Fibroblast of skin of scalp (primary cell): ENCODE results near the gene ABCC2.

Experiments used
- DNase-seq: peaks from one replicate; pipeline ENCODE4 v3.0.0-alpha.2; 2013

Gene ABCC2

DNA sequence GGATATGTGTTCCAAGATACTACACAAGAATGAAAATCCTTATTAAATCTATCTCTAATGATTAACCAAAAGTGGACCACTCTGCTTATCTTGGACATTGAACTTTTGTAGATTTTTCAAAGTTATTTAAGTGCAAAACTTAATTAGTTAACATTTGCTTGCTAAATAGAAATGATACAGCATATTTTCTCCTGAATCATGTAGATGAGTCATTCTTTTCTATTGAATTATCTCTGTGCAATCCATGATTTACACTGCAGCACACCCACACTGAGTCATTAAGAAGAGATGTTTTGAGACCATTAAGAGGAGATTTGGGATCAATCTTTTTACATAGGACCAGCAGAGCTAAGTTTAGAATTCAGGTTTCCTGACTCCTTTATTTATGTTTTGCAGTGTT, 6.6 kb upstream of the ABCC2 start:
- DNase-seq = peak; percentile 88

DNA sequence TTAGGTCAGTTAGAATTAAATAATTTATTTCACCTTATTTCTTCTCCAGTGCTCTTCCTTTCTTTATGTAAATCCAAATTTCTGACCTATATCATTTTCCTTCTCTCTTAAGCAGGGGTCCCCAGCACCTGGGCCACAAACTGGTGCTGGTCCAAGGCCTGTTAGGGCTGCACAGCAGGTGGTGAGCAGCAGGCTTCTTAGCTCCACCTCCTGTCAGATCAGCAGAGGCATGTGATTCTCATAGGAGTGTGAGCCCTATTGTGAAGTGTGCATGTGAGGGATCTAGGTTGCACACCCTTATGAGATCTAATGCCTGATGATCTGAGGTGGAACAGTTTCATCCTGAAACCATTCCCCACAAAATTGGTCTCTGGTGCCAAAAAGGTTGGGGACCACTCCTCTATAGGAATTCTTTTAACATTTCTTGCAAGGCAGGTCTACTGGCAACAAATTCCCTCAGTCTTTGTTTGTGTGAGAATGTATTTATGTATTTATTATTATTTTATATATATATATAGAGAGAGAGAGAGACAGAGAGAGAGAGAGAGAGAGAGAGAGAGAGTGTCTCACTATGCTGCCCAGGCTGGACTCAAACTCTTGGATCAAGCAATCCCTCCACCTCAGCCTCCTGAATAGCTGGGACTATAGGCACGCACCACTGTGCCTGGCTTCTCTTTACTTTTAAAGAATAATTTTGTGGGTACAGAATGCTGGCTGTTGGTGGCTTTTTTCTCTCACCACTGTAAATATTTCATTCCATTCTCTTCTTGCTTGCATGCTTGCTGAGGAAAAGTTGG, 4.3 kb upstream of the ABCC2 start:
- DNase-seq = no peak

DNA sequence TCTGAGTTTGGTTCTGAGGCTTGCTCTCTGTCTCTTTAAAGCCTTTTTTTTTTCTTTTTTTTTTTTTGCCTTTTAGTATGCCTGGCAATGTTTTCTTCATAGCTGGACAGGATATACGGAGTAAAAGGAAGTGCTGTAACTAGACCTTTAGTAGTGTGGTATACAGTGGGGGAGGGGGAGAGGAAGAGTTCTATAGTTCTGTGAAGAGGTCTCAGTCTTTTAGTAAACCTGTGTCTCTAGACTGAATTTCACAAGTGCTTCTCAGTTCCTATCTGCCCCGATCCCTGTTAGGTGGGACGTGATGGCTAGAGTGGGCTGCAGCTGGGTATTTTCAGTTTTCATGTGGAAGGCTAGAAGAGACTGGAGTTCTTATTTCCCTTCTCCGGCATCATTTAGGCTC, 3.1 kb upstream of the ABCC2 start:
- DNase-seq = peak; percentile 66

DNA sequence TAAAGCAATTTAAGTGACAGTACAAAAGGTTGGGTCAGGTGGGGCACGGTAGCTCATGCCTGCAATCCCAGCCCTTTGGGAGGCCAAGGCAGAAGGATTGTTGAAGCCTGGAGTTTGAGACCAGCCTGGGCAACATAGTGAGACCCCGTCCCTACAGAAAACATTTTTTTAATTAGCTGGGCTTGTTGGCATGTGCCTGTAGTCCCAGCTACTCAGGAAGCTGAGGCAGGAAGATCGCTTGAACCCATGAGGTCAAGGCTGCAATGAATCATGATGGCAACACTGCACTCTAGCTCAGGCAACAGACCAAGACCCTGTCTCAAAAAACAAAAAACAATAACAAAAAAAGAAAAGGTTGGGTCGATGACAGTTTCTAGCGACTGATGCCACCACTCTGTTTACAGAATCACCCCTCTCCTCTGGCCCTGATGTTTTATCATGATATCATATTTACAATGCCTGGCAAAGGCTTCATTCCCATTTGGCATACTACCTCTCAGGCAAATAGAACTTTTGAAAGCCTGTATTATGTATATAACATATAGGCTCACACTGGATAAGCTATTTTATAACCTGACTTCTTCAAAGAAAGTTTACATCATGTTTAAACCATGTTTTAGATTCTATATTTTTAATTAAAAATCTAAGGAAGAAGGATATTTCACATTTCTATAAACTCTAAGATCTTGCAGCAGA, 558 bp upstream of the ABCC2 start:
- DNase-seq = no peak

DNA sequence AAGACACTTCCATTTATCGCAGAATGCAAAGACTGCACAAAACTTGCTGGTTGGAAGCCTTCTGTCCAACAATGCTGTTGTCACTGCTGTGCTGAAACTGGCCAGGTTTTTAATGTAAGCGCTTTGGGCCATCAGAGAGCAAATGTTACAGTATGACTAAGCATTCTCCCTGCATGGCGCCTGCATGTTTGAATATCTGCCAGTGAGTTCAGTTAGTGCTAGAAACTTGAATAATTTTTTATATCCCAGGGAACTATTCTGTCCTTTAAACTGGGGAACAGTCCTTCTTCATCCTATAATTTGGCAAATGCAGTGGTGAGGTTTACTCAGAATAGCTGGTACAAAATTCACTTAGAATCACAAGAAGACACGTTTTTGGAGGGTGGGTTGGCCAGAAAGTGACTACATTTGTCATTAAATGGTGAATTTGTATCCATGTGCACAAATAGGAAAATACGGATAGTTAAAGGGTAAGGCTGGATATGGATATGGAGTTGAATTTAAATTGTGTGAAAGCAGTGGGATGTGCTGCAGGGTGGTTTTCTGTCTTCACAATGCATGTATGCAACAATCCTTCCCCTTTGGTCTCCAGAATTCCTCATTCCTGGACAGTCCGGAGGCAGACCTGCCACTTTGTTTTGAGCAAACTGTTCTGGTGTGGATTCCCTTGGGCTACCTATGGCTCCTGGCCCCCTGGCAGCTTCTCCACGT, 1.7 kb downstream of the ABCC2 start:
- peak; percentile 92 for DNase-seq

DNA sequence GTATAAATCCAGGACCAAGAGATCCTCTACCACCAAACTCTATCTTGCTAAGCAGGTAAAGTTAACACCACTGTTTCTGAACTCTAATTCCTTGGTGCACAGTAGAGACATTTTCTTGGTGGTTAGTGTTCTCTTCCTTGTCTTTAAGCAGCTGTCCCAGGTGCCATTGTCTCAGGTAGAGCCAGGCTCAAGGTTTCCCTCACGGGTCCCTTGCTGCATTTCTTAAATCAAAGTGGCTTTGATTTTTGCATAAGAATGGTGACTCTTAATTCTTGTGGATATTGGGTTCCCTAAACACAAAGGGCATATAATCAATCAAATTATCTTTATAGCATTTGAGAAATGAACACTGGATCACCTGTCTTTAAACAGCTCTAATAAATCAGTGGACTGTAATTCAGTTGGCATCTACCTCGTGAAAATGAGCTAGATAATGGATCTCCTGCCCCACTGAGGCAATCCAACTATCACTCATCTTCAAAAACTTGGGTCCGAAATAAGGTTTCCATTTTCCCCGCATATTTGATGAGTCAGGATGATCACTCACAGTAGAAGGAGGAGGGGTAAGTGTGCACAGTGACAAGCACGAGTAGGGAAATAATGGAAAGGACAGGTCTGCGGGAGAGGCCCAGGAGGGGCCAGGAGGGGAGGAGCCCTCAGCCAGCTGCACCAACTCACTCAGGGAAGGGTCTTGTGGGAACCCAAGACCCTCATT, 2.4 kb downstream of the ABCC2 start:
- peak; percentile 35 for DNase-seq

DNA sequence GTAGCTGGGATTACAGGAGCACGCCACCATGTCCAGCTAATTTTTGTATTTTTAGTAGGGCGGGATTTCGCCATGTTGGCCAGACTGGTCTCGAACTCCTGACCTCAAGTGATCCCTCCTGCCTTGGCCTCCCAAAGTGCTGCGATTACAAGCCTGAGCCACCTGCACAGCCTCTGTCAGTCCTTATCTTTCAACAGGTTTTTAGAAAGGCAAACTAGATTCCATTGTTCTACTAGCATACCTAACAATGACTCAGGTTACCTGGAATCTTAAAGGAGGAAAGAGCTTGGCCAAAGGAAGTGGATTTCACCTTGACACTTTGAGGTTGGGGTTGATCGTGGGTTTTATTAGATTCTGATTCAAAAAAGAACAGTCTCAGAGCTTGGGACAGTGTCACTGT, 3.2 kb downstream of the ABCC2 start:
- no peak for DNase-seq

DNA sequence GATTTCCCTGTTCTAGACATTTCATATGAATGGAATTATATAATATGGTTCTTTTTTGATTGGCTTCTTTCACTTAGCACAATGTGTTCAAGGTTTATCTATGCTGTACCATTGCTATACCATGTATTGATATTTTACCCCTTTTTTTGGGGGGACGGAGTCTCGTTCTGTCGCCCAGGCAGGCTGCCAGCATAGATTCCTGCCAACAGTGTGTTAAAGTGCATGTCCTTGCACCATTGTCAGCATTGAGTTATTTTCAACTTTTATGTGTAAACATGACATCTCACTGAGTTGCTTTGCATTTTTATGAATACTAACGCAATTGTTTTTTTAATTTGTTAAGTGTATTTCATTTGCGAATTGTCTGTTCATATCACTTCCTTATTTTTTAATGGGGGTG, 4.9 kb downstream of the ABCC2 start:
- no peak for DNase-seq

DNA sequence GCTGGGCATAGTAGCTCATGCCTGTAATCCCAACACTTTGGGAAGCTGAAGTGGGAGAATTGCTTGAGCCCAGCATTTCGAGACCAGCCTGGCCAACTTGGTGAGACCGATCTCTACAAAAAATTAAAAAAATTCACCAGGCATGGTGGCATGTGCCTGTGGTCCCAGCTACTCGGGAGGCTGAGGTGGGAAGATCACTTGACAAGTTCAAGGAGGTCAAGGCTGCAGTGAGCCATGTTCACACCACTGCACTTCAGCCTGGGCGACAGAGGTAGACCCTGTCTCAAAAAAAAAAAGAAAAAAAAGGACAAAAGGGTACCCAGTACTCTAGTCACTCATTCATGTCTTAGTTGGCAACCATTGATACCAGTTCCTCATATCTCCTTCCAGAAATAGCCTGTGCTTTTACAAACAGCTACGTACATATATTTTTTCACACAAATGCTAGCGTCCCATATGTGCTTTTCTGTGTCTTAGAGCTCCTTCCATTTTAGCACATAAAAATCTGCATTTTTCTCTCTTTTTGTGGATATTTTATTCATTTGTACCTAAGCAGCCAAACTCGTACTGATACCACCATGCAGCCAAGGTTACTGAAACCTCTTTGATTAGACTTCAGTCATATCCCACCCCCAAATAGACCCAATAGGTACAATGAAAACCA, 5.5 kb downstream of the ABCC2 start:
- DNase-seq = no peak

DNA sequence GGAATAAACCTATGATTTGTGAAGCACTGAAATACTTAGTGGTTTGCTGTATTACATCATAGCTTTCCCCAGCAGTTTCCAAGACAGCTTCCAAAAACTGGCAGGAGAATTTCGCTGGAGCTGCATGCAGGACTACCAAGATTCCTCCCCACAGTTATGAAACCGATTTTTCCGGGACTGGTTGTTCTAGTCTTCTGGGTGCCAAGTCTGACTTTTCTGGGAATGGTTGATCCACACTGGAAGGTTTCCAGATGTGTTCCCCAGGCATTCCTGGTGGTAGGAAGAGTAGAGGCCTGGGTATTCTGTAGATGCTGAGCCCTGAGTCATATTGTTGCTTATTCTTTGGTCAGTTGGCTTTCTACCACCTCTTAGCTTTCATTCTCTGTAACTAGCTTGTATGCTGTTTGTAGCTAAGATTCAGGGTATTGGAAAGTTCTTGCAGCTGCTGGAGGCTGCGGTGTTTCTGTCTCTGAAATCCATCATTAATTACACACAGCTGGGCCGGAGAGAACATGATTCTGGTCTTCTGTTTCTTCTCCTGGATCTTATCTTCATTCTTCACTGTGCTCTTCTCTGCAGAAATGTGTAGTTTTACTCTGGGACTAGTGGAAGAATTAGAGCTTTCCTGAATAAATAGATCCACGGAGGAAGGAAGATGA, 6.3 kb downstream of the ABCC2 start:
- DNase-seq = peak; percentile 97

DNA sequence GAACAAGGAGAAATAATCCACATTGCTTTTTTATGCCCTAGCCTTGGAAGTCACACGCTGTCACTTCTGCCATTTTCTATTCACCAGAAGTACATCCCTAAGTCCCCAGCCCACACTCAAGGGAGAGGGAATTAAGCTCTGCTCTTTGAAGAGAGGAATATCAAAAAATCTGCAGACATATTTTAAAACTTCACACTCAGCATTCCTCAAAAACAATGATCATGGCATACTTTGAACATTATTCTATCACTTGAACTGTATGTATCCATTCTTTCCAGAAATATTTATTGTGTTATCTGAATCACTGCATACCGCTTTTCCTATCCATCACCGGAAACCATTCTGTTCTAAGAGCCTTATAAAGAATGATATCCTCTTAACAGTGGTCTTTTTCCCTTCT, 9.4 kb downstream of the ABCC2 start:
- no peak for DNase-seq

DNA sequence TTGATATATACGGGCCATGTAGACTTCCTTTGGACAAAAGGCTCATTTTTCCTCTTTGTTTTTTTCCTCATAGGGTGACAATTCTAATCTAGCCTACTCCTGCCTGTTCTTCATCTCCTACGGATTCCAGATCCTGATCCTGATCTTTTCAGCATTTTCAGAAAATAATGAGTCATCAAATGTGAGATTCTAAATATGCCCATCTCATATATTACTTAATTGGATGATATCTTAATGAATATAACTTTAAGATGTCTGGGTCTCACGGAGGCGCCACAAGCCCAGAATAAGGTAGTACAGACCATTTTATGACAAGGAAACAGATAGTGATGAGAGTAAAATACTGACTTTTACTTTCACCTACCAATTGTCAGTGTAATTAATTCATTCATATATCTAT, 11.4 kb downstream of the ABCC2 start:
- DNase-seq = no peak

DNA sequence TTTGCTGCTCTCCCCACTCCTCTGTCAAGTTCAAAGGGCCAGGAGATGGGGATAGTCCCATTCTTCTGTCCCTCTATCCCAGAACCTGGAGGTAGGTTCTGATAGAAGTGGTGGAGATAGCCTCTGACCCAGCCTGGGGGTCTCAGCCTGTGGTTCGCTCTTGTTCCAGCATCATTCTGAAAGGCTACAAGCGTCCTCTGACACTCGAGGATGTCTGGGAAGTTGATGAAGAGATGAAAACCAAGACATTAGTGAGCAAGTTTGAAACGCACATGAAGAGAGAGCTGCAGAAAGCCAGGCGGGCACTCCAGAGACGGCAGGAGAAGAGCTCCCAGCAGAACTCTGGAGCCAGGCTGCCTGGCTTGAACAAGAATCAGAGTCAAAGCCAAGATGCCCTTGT, 14.5 kb downstream of the ABCC2 start:
- DNase-seq = no peak

DNA sequence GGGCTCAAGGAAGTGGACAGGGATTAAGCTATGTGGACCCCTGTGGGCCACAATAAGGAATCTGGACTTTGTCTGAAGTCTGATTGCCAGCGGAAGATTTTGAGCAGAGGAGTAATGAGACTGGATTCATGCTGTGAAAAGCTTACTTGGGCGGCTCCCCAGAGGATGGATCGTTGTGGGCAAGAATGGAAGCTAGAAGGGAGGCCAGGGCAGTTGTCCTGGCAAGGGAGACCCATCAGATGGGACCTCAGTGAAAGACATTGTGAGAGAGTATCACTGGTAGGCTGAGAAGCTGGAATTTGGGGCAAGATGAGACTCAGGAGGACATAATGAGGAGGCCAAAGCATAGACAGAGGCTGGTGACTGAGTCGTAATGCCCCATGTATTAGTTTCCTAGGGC, 15.6 kb downstream of the ABCC2 start:
- DNase-seq = no peak

DNA sequence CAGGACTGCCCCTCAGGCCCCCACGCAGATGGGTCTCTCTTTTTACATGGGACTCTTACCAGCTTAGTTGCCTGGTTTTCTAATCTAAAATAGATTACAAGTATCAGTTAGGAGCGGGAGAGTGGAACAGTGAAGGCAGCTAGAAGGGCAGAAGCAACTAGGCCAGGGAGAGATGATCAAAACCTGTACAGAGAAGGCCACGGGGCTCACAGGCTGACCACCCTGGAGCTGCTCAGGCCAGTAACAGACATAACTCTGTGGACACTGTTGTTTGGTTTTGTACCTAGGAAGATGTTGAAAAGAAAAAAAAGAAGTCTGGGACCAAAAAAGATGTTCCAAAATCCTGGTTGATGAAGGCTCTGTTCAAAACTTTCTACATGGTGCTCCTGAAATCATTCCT, 16.5 kb downstream of the ABCC2 start:
- DNase-seq = no peak

DNA sequence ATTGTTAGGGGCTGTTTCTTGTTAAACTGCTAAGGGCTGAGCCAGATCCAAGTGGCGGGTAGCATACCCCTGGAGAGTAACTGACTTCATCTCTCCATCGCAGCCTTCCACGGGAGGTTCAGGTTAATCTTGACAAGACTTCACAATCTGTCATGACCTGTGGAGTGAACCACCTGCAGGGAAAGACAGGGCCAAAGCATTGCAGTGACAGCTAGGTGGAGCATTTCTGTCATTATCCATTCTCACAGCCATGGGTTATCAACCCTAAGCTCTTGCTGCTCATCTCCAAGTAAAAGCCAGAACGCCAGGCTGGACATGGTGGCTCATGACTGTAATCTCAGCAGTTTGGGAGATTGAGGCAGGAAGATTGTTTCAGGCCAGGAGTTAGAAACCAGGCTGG, 17.2 kb downstream of the ABCC2 start:
- DNase-seq = no peak

DNA sequence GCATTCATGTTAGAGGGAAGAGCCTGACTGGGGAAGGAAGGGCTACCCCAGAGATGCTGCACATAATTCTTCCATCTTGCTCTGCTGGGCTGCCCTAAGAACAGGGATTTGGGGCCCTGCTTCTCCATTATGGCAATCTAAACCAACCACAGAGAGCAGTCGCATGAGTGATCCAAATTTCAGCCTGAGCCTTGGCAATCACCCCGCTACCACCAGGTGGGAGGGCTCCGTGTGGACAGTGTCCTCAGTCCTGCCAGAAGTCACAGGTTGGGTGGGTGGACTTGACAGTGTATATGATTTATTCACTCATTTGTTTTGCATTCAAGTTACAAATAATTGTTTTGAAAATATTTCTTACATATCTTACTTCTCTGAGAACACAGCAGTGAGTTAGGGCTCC, 22.0 kb downstream of the ABCC2 start:
- no peak for DNase-seq

DNA sequence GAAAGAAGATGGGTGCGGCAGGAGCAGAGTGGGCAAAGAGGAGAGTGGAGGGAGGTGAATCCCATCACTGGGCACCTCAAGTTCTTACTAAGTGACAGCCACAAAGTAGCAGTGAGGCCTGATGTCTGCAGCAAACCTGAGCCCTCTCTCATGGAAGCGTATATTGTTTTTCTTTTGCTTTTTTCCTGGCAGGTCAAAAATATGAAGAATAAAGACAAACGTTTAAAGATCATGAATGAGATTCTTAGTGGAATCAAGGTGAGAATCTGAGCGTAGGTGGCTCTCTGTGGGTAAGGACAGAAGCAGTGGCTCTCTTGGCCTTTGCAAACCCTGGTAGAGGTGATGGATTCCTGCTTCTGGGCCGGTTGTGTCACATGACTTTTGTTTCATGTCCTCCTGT, 22.8 kb downstream of the ABCC2 start:
- DNase-seq = no peak

DNA sequence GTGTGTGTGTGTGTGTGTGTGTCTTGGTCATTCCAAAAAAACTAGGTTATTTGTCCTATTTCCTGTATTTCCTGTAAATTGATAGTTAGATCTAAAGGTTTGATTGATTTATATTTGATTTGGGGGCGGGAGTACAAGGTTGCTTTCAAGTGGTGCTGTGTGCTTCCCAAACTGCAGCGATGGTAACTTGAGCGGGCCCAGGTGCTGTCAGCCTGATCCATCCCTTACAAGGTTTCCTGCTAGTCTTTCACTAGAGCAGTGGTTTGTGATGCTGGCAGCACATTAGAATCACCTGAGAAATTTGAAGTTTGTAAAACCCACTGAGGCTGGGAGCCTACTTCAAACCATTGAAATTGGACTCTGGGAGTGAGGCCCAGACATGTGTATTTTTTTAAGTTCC, 23.7 kb downstream of the ABCC2 start:
- no peak for DNase-seq

DNA sequence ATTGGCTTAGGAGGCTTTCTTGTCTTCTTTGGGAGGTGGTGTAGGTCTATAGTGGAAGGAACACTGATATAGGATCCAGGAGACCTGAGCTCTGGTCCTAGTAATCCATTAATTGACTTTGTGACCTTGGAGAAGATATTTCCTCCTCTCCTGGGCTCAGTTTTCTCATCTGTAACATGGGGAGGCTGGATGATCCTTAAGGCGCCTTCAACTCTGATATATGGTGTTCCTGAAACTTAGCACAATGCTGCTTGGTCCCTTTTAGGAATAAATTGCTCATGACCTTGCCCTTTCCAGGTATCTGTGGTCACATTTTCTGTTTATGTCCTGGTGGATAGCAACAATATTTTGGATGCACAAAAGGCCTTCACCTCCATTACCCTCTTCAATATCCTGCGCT, 25.3 kb downstream of the ABCC2 start:
- no peak for DNase-seq

DNA sequence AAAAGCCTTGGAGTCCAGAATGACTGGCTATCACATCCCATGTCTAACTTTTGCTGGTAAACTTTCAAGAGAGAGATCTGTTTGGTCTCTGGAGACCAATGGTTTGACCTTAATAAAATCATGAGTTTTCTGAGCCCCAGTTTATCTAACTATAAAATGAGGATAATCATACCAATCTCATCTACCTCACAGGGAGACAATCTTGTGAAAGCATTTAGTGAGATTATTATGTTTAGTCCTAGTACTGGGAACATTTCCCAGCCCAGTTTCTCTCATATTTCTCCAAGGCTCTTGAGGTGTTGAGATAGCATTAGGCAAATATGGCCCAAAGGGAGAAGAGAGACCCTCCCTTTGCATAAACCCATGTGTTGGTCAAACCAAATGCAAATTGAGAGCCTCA, 25.8 kb downstream of the ABCC2 start:
- DNase-seq = no peak

DNA sequence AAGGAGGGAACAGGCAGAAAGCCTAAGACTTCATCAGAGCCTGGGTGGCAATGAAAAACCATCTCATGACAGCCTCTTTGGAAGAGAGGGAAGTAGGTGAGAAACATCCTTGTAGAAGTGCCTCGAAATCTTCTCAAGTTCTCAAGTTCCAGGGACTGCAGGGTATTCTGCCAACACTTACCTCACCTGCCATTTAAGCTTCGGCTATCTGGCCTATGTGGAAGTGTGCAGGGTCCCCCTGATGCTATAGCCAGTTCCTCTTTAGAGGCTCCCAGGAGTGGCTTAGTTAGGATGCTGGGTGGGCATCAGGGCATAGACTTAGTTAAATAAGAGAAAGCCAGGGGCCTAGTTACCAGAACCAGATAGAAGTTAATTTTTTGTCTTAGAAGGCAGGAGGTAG, 27.0 kb downstream of the ABCC2 start:
- no peak for DNase-seq
